Measurements from ENCODE around the gene ADGRG3.

ADGRG3 gene

GRCh38 chr16:57647136-57647875 lies 20.8 kb upstream of the ADGRG3 start:
- H3K4me3 ChIP-seq (ENCODE audit: low read depth, low read length): no peak overlapping the region
- no peak for TF ChIP-seq CTCF (IDR thresholded peaks at IDR 0.05; ENCODE audit: borderline replicate concordance, insufficient read depth, low read depth, low read length)

GRCh38 chr16:57648125-57648524 lies 20.0 kb upstream of the ADGRG3 start:
- no peak overlapping the region for H3K4me3 ChIP-seq (ENCODE audit: low read depth, low read length)

GRCh38 chr16:57648581-57649442 lies 19.3 kb upstream of the ADGRG3 start:
- H3K4me3 ChIP-seq (ENCODE audit: low read depth, low read length): no peak overlapping the region
- peak; percentile 100 for TF ChIP-seq CTCF (IDR thresholded peaks at IDR 0.05; ENCODE audit: borderline replicate concordance, insufficient read depth, low read depth, low read length)

More at GRCh38 chr16:57648125-57648524, 20.0 kb upstream of the ADGRG3 start:
- no peak for TF ChIP-seq CTCF (IDR thresholded peaks at IDR 0.05; ENCODE audit: borderline replicate concordance, insufficient read depth, low read depth, low read length)

GRCh38 chr16:57649443-57649751 lies 18.7 kb upstream of the ADGRG3 start:
- no peak for TF ChIP-seq CTCF (IDR thresholded peaks at IDR 0.05; ENCODE audit: borderline replicate concordance, insufficient read depth, low read depth, low read length)
- no peak overlapping the region for H3K4me3 ChIP-seq (ENCODE audit: low read depth, low read length)

GRCh38 chr16:57649846-57650245 lies 18.3 kb upstream of the ADGRG3 start:
- no peak overlapping the region for H3K4me3 ChIP-seq (ENCODE audit: low read depth, low read length)

More at GRCh38 chr16:57649846-57650245, 18.3 kb upstream of the ADGRG3 start:
- TF ChIP-seq CTCF (IDR thresholded peaks at IDR 0.05; ENCODE audit: borderline replicate concordance, insufficient read depth, low read depth, low read length): no peak
